GM23338 (cell line): ENCODE results near the gene IL18R1. TPM values are rescaled to one million over a fixed set of nuclear protein-coding genes. Genes with fewer than 3 reads are reported as not detected.

Source experiments
- ETS1 ChIP-seq: IDR thresholded peaks from 2 replicates; pipeline ENCODE4 v1.6.1; 2016; ENCODE audit warnings: antibody characterized with exemption
- EZH2 ChIP-seq: fragments of 200-600 bp; sonication (generic); IDR thresholded peaks from one replicate; pipeline ENCODE4 v1.8.0; 2017; ENCODE audit warnings: antibody characterized with exemption, mild to moderate bottlenecking, low read depth; ENCODE audit not compliant: unreplicated experiment
- JUNB ChIP-seq: IDR thresholded peaks from one replicate; pipeline ENCODE4 v1.6.1; 2016; ENCODE audit warnings: antibody characterized with exemption; ENCODE audit not compliant: unreplicated experiment
- NANOG ChIP-seq: IDR thresholded peaks from 2 replicates; pipeline ENCODE4 v1.6.1; 2016; ENCODE audit warnings: antibody characterized with exemption, borderline replicate concordance
- ZNF462 ChIP-seq: fragments of 250-450 bp; sonication (Bioruptor Pico); IDR thresholded peaks from 2 replicates; pipeline ENCODE4 v1.5.0; 2020; ENCODE audit warnings: mild to moderate bottlenecking, moderate library complexity
- microRNA-seq: library from miRNA; unstranded; fragments of <30 nt; microRNA quantifications from one replicate; pipeline ENCODE4, GENCODE V29; 2017
- polyA plus RNA-seq: library from polyadenylated mRNA; unstranded; fragments of >200 nt; fragmentation: Nextera tagmentation; extraction: Ambion mirVana; gene quantifications from 2 replicates; pipeline ENCODE4 v1.2.1, GENCODE V29; 2016
- small RNA-seq: library from RNA; depleted of rRNA; stranded (forward); fragments of <200 nt; gene quantifications from one replicate; pipeline ENCODE3, GENCODE V24; 2014; ENCODE audit warnings: low replicate concordance
- total RNA-seq: library from RNA; depleted of rRNA; stranded (reverse); fragments of >200 nt; shearing (Covaris generic); gene quantifications from 2 replicates; pipeline ENCODE4 v1.2.3, GENCODE V29; 2014; rRNA removed

Gene IL18R1
- total and polyA plus RNA-seq, 2 experiments from 2014 or later, result 0.17 to 0.39 TPM

- no peak for TF ChIP-seq ZNF462
- TF ChIP-seq ETS1, result no peak
- TF ChIP-seq NANOG, result no peak
- no peak for TF ChIP-seq EZH2
- no peak for TF ChIP-seq JUNB
Measured at GRCh38 chr2:102446936-102447335, 91.3 kb downstream of the IL18R1 start (continued).

Small RNA genes within 50 kb of the gene (microRNA-seq; reads per million reads assigned to microRNA genes)
- gene MIR4772, result not detected

Small RNA genes within 50 kb of the gene (small RNA-seq; reads per million reads assigned to genes)
- not detected for gene MIR4772

Other genes starting within 250 kb of the IL18R1 start
- gene IL1R1, start 213.1 kb upstream of the IL18R1 start, total RNA-seq, result 0.17 and 0.47 TPM in 2 replicates
- 0.26 TPM in 1 of 2 replicates, not detected in the other for gene IL1R1, start 213.1 kb upstream of the IL18R1 start, polyA plus RNA-seq
- gene IL1RL2, start 168.8 kb upstream of the IL18R1 start, total RNA-seq, result not detected in 2 replicates
- gene IL1RL2, start 168.8 kb upstream of the IL18R1 start, polyA plus RNA-seq, result not detected in 2 replicates
- gene IL1RL1, start 44.2 kb upstream of the IL18R1 start, total RNA-seq, result not detected in 2 replicates
- not detected in 2 replicates for gene IL1RL1, start 44.2 kb upstream of the IL18R1 start, polyA plus RNA-seq
- not detected in 2 replicates for gene IL18RAP, start 67.4 kb downstream of the IL18R1 start, total RNA-seq
- not detected in 2 replicates for gene IL18RAP, start 67.4 kb downstream of the IL18R1 start, polyA plus RNA-seq
- gene SLC9A4, start 117.4 kb downstream of the IL18R1 start, total RNA-seq, result not detected in 2 replicates
- not detected in 2 replicates for gene SLC9A4, start 117.4 kb downstream of the IL18R1 start, polyA plus RNA-seq